Measurements from ENCODE around the gene NR6A1.

The NR6A1 gene

DNA sequence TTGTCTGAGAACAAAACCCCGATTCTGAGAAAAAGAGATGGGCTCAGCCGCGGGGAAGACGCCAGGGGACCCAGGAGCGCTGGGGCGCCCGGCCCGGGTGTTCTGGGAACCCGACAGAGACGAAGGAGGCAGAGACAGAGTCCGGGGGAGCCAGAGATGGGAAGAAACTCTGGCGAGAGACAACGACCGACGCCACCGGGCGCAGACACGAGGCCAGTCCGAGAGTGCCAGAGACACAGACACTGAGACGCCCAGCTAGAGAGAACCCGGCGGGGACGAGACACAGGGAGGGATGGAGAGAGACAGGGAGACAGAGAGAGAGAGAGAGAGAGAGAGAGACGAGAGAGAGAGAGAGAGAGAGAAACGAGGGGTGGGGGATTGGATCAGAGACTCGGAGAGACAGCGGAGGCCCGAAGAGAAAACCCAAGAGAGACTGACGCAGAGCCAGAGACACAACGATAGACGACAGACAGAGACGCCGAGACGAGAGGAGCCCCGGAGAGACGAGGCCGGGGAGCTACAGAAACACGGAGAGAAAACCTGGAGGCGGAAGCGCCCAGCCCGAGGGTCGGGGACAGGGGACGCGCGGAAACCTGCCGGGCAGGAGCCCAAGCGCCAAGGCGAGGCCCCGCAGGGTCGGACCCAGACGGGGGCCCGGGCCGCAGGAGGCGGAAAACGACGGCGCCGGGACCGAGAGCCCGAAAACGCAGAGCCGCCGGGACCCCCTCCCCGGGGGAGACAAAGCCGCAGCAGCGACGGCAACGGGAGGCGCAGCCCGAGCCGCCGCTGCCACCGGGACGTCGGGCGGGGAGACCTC lies 267.2 kb downstream of the NR6A1 start:
- no peak for DNase-seq (ENCODE audit: extremely low read depth, low read depth)
- TF ChIP-seq CTCF (IDR thresholded peaks at IDR 0.05; ENCODE audit: low read depth, low read length) = no peak

DNA sequence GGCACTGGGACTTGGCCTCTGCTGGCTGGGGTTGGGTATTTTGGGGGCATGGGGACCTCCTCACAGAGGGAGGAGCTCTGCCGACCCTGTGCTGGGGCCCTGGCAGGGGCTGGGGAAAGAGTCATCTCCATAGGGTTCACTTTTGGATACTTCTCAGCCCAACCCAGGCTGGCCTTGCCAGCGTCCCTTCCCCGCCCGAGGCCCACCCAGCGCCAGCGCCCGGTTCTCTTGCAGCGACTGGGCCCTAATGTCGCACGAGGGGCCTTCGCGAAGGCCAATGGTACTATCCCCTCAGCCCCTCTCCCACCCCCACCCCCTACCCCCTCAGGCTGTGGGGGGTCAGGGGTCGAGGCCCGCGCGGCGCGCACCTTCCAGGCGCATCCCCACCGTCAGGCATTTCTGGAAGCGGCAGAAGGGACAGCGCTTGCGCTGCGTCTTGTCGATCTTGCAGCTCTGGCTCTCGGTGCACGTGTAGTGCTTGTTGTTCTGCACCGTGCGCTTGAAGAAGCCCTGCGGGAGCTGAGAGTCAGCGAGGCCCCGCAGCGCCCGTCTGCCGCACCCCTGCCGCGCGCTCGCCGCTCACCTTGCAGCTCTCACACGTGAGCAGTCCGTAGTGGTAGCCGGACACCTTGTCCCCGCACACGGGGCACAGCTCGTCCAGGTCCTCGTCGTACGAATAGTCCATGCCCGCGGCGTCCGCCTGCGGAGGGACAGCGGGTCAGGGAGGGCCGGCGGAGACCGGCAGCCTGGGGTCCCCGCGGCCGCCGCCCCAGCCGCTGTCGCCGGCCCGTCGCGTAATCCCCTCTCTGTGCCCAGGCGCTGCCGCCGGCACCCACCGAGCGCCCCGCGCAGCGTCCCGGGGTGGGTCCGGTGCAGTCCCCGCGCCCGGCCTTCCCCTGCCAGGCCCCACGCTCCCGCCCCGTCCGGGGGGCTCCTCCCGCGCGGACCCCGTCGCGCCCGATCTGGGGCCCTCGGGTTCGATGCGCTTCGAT lies 268.1 kb downstream of the NR6A1 start:
- TF ChIP-seq CTCF (IDR thresholded peaks at IDR 0.05; ENCODE audit: low read depth, low read length) = no peak

DNA sequence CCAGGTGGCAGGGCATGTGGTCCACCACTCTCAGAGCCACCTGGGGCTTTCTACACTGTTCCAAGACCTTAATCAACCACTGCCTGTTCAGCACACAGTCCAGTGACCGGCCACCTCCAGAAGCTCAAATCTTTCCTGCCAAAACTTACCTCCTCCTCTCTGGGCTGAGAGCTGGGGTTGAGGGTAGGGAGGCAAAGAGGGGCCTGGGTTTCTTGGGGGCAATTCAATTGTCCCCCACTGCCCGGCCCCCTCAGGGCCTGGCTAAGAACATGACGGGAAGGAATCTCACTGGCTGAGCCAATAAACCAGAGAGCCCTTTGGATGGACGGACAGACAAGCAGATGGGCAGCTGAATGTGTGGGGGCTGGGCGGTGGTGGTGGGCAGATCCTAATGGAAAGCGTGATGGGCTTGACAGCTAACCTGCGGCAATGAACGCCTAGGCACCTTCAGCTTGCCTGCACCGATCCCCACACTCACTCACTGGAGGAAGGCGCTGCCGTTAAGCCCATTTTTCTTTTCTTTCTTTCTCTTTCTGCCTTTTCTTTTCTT lies 269.3 kb downstream of the NR6A1 start:
- DNase-seq (ENCODE audit: extremely low read depth, low read depth) = no peak
- no peak for TF ChIP-seq CTCF (IDR thresholded peaks at IDR 0.05; ENCODE audit: low read depth, low read length)

More for the DNA sequence above, 268.1 kb downstream of the NR6A1 start:
- no peak for DNase-seq (ENCODE audit: extremely low read depth, low read depth)

- DNase-seq (ENCODE audit: extremely low read depth, low read depth) = no peak
- TF ChIP-seq CTCF (IDR thresholded peaks at IDR 0.05; ENCODE audit: low read depth, low read length) = no peak
These were observed 270.1 kb downstream of the NR6A1 start for GRCh38 chr9:124500796-124501611.

GRCh38 chr9:124500028-124500795 lies 270.9 kb downstream of the NR6A1 start:
- DNase-seq (ENCODE audit: extremely low read depth, low read depth) = no peak
- TF ChIP-seq CTCF (IDR thresholded peaks at IDR 0.05; ENCODE audit: low read depth, low read length) = no peak

DNA sequence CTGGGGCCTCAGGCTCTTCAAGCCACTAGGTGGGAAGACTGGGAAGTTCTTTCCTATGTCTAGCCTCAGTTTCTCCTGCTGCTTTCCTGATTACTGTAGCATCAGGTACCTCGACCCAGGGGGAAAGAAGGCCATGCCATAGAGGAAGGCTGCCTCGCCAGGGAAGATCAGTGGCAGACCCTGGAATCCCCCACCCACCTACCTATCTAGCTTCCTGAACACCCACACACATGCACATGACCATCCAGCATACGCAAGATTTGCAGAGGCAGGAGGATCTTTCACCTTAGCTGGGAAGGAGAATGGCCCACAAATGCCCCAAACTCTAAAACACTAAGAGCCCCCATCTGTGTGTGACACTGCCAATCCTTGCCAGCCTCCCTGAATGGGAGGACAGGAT lies 271.9 kb downstream of the NR6A1 start:
- no peak for TF ChIP-seq CTCF (IDR thresholded peaks at IDR 0.05; ENCODE audit: low read depth, low read length)
- no peak for DNase-seq (ENCODE audit: extremely low read depth, low read depth)
